Stimulated activated CD4-positive, alpha-beta T cell treated with anti-CD3 and anti-CD28 coated beads, Interleukin-2, amount 100 ng/mL, for 24 hours (primary cell): ENCODE measurements around the gene GFRA4.

Experiments
- DNase-seq, 2 donors: peaks; one replicate each; pipeline ENCODE4 v3.0.0-alpha.2; 2020

The GFRA4 gene

GRCh38 chr20:3693376-3693775, 30.2 kb upstream of the GFRA4 start:
- DNase-seq = no peak

GRCh38 chr20:3692706-3693294, 29.6 kb upstream of the GFRA4 start:
- no peak for DNase-seq

DNA sequence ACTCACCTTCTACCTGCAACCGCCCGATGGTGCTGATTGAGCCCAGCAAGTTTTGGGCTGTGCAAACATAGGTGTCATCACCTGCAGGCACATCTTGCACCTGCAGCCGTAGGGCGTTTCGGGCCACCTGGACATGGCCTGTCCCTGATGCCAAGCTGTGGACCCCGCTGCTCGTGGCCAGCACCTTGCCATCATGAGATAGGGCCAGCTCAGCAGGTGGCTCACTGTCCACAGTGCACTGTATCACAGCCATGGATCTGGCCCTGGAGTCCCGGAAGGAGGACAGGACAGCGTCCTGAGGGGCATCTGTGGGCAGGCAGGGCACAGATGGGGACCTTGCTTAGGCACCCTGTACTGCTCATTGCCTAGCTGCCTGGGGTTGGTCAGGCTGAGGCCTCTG, 28.7 kb upstream of the GFRA4 start:
- no peak for DNase-seq

- DNase-seq = no peak
Observed at GRCh38 chr20:3691306-3691705, 28.1 kb upstream of the GFRA4 start.

- DNase-seq = no peak
Observed at GRCh38 chr20:3690413-3690812, 27.2 kb upstream of the GFRA4 start.

DNA sequence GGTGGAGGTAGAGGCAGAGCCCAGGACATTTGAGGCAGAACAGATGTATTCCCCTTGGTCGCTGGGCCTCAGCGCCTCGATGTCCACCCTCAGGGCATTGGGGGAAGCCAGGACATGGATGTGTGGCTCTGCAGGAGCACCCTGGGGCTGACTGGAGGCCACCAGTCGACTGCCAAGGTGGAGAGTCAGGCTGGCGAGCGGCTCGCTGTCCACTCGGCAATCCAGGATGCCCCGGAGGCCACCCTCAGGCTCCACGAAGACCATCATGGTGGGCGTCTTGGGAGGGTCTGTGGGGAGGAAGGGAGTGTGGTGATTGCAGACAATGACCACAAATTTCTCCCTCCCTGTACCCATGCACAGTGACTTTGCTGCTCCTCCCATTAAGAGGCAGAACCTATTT, 26.8 kb upstream of the GFRA4 start:
- no peak for DNase-seq

- no peak for DNase-seq
Observed at GRCh38 chr20:3687655-3688054, 24.5 kb upstream of the GFRA4 start.

DNA sequence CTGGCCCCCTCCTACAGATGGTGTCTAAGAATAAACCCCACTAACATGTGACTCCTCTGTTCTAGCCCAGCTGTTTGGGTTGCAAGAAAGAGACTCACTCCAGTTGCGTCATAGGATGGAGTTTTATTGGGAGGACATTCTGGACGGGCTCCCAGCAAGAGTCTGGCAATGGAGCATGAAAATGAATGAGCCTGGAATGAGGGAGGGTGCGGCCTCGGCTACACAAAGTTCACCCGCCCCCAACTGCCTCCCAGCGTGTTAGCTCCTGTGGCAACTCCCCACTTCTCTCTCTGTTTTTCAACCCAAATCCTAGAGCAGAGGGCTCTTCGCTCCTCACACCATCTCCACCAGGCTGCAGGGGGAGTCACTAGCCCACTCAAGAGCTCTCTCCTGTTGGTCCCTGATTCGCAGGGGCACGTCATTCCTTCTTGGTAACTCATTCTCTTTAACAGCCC, 23.7 kb upstream of the GFRA4 start:
- no peak for DNase-seq

DNA sequence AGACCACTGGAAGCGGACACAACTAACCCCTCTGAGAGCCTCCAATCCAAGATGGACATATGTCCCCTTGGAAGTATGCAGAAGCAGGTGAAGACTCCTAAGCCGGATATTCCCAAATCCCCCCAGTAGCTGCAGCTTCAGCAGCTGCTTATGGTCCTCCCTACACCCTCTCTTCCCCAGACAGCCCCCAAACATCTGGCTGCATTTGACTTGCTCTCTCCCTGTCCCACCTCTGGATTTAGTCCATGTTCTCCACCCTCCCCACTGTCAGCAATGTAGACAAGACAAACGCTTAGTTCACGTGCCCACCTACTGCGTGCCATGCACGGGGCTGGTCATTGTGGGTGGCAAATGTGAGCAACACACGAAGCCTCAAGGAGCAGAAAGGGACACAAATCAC, 23.2 kb upstream of the GFRA4 start:
- DNase-seq = no peak

DNA sequence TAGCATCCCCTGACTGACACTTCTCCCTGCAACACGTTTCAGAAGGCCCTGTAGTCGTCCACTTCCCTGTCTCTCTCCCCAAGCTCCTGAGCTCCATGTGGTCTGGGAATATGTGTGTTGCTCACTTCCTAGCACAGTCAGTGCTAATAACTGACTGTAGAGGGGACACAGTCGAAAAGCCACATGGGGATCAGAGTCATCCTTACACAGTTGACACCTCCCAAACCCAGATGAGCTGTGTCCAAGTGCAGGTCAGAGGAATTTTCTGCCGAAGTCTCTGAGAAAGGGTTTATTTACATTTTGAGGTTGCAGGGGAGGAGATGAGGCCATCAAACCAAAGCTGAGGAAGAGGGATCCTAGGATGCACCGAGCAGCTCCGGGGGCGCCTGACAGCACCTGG, 22.1 kb upstream of the GFRA4 start:
- no peak for DNase-seq

GRCh38 chr20:3681931-3682781, 19.0 kb upstream of the GFRA4 start, which contains the start of gene ADAM33:
Gene ADAM33 (minus strand): TSS chr20:3682010. CDS start chr20:3682004, 6 bp downstream.
- no peak for DNase-seq

DNA sequence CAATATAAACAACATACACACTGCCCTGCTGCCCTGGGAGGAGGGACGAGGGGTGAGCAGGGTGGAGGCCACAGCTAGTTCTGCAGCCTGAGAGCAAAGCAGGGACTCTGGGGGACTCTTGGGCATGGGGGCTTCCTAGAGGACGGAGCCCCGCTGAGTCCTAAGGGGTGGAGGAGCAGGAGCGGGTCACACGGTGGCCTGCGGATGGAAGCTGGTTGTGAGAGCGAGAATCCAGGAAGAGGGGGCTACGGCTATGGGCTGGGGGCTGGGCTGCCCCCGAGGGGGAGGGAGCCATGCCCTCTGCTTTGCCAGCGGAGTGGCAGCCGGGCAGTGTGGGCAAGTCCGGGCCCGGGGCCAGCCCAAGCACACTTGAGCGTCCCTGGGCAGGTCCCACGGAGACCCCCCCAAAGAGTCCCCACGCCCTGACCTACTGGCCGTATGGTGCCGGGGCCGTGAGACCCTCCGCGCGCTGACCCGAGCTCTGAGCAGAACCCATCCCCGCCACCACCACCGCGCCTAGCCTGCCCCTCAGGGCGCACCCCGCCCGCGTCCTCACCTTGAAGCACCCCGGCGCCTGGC, 18.2 kb upstream of the GFRA4 start:
- no peak for DNase-seq

DNA sequence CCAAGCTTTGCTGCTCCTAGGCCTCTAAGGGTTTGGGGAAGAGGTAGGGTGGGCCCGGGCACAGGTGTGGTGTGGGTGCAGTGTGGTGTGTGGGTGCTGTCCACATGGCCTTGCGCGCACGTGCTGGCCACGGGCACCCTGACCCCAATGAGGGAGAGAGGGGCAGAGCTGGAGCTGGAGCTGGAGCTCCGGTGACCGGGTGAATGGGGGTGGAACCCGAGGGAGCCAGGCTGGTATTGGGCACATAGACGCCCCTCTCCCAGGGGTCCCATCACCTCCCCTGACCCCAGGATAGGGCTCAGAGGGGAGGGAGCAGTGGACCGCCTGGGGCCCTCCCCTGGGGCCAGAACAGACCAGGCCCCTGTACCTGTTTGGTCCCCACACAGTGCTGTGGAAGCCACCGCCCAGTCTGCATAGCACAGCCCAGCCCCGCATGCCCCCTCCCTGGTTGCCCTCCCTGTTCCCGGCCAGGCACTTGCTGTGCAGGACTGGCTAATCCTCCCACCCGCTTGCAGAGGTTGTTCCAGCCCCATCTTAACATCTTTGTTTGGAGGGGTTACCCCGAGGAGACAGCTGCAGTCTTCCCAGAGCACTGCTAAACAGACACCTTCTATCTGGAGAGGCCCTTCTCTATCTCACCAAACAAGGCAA, 17.6 kb upstream of the GFRA4 start:
- no peak for DNase-seq

- DNase-seq = no peak
Observed at GRCh38 chr20:3679749-3680700, 16.8 kb upstream of the GFRA4 start.

DNA sequence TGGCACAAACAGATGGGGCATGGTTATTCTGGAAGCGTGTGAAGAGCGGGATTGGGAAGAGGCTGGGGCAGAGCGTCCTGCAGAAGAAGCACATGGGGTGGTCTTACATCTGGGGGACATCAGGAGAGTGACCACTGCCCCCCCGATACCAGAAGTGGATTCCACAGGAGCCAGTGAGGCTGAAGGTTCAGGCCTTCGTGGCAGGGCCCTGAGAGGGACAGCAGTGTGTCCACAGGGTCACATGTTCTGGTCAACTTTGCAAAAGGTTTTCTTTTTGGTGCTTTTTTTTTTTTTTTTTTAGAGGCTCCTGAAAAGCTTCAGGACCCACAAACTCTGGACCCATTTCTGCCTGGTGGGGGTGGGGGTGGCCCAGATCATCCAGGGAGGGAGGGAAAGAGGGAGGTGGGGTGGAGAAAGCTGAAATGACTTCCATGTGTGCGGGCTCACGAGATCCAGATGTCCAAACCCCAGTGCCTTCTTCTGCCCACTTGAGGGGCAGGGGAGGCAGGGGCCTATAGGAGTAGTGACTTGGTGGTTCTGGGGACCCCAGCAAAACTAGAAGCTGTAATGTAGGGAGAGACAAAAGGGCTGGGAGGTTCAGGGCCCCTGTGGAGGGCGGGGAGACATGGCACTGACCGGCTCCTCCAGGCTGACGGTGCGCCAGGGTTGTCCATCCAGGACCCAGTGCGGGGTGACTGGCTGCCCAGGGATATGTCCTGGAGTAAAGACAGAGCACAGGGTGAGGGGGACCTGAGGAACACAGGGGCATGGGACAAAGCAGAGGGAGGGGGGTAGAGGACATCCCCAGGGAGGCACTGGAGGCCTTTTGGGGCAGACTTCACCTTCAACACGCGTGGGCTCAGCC, 15.9 kb upstream of the GFRA4 start:
- DNase-seq = no peak

- no peak for DNase-seq
Observed at GRCh38 chr20:3678198-3678597, 15.0 kb upstream of the GFRA4 start.

DNA sequence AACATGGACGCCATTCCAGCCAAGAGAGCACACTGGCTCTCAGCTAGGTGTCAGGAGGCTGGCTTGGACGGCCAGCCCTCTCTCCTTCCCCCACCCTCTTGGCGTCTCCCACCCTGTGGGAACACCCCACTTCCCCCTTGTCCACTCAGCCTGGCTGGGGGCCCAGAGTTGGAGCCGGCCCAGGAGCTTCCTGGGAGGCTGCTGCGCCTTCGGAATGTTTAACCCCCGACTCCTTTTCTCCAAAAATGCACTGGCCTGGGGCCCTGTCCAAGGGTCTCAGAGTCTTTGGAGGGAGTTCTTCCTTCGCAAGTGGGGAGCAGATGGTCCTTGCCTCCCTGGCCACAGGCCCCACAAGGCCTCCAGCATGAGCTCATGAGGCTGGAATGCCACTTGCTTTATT, 14.5 kb upstream of the GFRA4 start:
- no peak for DNase-seq

DNA sequence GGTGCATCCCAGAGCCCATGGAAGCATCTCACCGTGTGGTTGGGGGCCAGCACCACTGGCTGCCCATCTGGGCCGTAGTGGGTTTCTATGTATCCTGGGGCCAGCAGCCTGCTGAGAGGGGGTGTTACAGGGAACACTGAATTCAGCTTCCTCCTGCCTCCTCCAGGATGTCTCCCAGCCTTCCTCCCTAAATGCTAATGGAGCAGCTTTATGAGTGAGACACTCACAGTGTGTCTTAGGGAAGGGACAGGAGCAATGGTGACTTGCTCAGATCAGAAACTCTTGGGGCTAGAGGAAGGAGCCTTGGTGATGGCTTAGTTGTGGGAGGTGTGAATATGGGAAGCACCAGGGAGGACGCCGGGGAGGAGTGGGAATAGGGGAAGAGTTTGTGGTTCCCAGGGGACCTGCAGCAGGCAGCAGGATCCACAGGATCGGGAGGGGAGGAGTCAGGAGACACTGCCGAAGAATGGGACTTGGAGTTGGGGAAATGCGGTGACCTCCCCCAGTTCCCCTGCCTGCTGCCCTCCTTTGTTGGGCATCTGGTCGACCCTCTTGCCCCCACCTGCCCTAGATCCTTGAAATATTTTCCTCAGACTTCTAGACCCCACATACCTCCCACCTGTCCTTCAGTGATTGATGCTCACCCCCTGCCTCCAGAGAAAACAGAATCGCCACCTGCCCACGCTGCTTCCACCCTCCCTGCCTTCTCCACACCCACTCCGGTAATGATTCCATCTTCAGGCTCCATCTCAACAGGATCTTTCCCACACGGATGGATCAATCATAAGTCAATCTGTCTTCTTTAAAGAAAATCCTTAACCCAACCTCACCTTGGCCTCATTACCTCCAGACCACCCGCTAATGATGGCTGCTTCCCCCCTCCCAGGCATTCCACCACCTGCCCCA, 12.0 kb upstream of the GFRA4 start:
- DNase-seq = no peak

GRCh38 chr20:3674447-3674846, 11.2 kb upstream of the GFRA4 start:
- DNase-seq = no peak
